Right atrium auricular region (tissue), 2 donors: Measurements from ENCODE around the gene HLA-DOB. TPM values are rescaled to one million over a fixed set of nuclear protein-coding genes. Genes with fewer than 3 reads are reported as not detected.

Experiments
- DNase-seq: peaks from one replicate; pipeline ENCODE4 v3.0.0-alpha.2; 2019; ENCODE audit warnings: low spot score
- H3K27ac ChIP-seq, 2 donors: fragments of 200-600 bp; sonication (generic); 1 replicate in 1 of 2; 2 replicates in 1 of 2; pipeline ENCODE4 v1.5.1; 2016 to 2019
- H3K27me3 ChIP-seq, 2 donors: fragments of 200-600 bp; sonication (generic); one replicate each; pipeline versions ENCODE4 v1.5.1 to v1.6.0; 2017 to 2019
- H3K36me3 ChIP-seq: fragments of 200-600 bp; sonication (generic); one replicate; pipeline ENCODE4 v1.5.1; 2016
- H3K4me1 ChIP-seq, 2 donors: fragments of 200-600 bp; sonication (generic); one replicate each; pipeline versions ENCODE4 v1.5.1 to v1.6.0; 2017 to 2019
- H3K4me3 ChIP-seq, 2 donors: fragments of 200-600 bp; sonication (generic); 1 replicate in 1 of 2; 2 replicates in 1 of 2; pipeline ENCODE4 v1.5.1; 2017 to 2019; ENCODE audit warnings: mild to moderate bottlenecking in 1 of 2, moderate library complexity in 1 of 2
- H3K9me3 ChIP-seq, 2 donors: fragments of 200-600 bp; sonication (generic); one replicate each; pipeline ENCODE4 v1.5.1; 2019
- CTCF ChIP-seq, 2 donors: fragments of 200-600 bp; sonication (generic); IDR thresholded peaks; one replicate each; pipeline ENCODE4 v1.5.1; 2019; ENCODE audit warnings: antibody characterized with exemption in 2 of 2
- total RNA-seq, 2 donors: library from RNA; depleted of rRNA; stranded (reverse); fragments of >200 nt; gene quantifications; one replicate each; pipeline ENCODE4 v1.1.0, GENCODE V29; 2016

HLA-DOB gene
- total RNA-seq, 2 donors from 2014 or later = not detected

GRCh38 chr6:32842690-32843089, 25.9 kb upstream of the HLA-DOB start:
- peaks cover 33% of the 10 kb centered on the region for H3K36me3 ChIP-seq
- H3K27me3 ChIP-seq = no peaks in the 10 kb centered on the region
- no peak for DNase-seq
- no peaks in the 10 kb centered on the region for H3K9me3 ChIP-seq
- H3K4me1 ChIP-seq = peaks cover 0 to 33% of the 10 kb centered on the region in 2 donors
- no peak for TF ChIP-seq CTCF (IDR thresholded peaks at IDR 0.05)
- no peak overlapping the region for H3K4me3 ChIP-seq
- peak overlapping the region; percentile 94 to 95 for H3K27ac ChIP-seq

GRCh38 chr6:32842021-32842650, 25.3 kb upstream of the HLA-DOB start:
- no peak for DNase-seq

GRCh38 chr6:32840604-32841246, 23.9 kb upstream of the HLA-DOB start:
- no peak overlapping the region for H3K27ac ChIP-seq
- peaks cover 0 to 38% of the 10 kb centered on the region in 2 donors for H3K4me1 ChIP-seq
- no peak for TF ChIP-seq CTCF (IDR thresholded peaks at IDR 0.05)
- no peaks in the 10 kb centered on the region for H3K27me3 ChIP-seq
- H3K36me3 ChIP-seq = peaks cover 13% of the 10 kb centered on the region
- H3K4me3 ChIP-seq = no peak overlapping the region
- H3K9me3 ChIP-seq = no peaks in the 10 kb centered on the region
- no peak for DNase-seq

More at GRCh38 chr6:32842021-32842650, 25.3 kb upstream of the HLA-DOB start:
- Histone ChIP-seq H3K36me3 (peaks cover 27% of the 10 kb centered on the region), H3K27me3 (no peaks in the 10 kb centered on the region), H3K4me3 (no peak overlapping the region), H3K4me1 (peaks cover 0 to 38% of the 10 kb centered on the region in 2 donors), H3K27ac (no peak overlapping the region), H3K9me3 (no peaks in the 10 kb centered on the region)
- no peak for TF ChIP-seq CTCF (IDR thresholded peaks at IDR 0.05)

GRCh38 chr6:32839356-32839755, 22.6 kb upstream of the HLA-DOB start:
- Histone ChIP-seq H3K4me3 (no peak overlapping the region), H3K27me3 (no peaks in the 10 kb centered on the region), H3K4me1 (peaks cover 0 to 26% of the 10 kb centered on the region in 2 donors), H3K36me3 (peaks cover 6% of the 10 kb centered on the region), H3K27ac (peak overlapping the region; percentile 97 to 98), H3K9me3 (no peaks in the 10 kb centered on the region)
- no peak for DNase-seq
- TF ChIP-seq CTCF (IDR thresholded peaks at IDR 0.05) = no peak

- peak; percentile 96 for DNase-seq
- Histone ChIP-seq H3K9me3 (no peaks in the 10 kb centered on the region), H3K36me3 (peaks cover 6% of the 10 kb centered on the region), H3K4me3 (peak within 1 kb of the TSS; percentile 80 to 95), H3K27me3 (no peaks in the 10 kb centered on the region), H3K4me1 (peaks cover 0 to 24% of the 10 kb centered on the region in 2 donors), H3K27ac (peak within 1 kb of the TSS; percentile 97 to 98)
- peak; percentile 93 to 96 for TF ChIP-seq CTCF (IDR thresholded peaks at IDR 0.05)
Measured at GRCh38 chr6:32838114-32838958, 21.5 kb upstream of the HLA-DOB start, which contains the start of gene TAP2. Gene TAP2 (minus strand): TSS chr6:32838739. CDS start chr6:32838233, 506 bp downstream.
